Glomerular endothelial cell (primary cell): ENCODE measurements around the gene DPP10. TPM values are rescaled to one million over a fixed set of nuclear protein-coding genes. Genes with fewer than 3 reads are reported as not detected.
"Not testable (repeated sequence)": the region's sequence is repeated elsewhere in the genome, so short reads cannot be mapped to it uniquely, and the experiment has no call there.

Experiments
- DNase-seq: peaks from one replicate; pipeline ENCODE4 v3.0.0-alpha.2; 2011; ENCODE audit warnings: low read depth, low spot score; ENCODE audit errors: extremely low read depth
- total RNA-seq: library from RNA; depleted of rRNA; stranded (reverse); fragments of >200 nt; gene quantifications from 2 replicates; pipeline ENCODE4 v1.2.3, GENCODE V29; 2015

Gene DPP10
- total RNA-seq, 1 donor from 2014 or later: not detected

- no peak for DNase-seq
Measured at GRCh38 chr2:114507744-114508143, 65.3 kb downstream of the DPP10 start.

DNA sequence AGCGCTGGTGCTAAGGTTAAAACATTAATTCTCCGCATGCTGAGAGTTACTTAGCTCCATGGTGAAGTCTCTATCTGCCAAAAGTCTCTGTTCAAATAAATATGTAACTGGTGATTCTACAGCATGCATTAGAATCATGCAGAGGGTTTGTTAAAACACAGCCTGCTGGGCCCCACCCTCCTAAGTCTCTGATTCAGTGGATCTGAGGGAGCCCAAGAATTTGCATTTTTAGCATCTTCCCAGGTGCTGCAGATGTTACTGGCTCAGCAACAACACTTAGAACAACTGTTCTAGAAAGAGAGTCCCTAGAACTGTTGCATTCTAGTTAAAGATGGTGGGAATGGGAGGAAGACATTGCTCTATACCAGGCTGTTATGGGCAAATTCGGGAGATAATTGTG, 73.4 kb downstream of the DPP10 start:
- no peak for DNase-seq

DNA sequence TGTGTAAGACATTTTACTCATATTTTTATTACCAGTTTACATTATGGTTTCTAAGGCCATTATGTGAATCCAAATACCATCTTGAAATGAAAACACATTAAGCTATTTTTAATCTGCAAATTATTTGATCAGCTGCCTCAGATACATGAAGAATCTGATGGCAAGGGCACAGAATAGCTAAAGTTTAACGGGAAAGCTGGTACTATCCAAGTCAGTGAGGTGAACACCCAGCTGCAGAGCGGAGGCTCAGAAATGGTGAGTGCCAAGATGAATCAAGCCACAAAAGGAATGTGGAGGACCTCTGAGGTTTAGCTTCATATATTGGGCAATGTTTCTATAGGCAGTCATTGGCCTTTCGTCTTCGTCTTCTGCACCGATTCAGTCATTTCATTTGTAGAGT, 75.1 kb downstream of the DPP10 start:
- no peak for DNase-seq

GRCh38 chr2:114518738-114519137, 76.3 kb downstream of the DPP10 start:
- no peak for DNase-seq

GRCh38 chr2:114522612-114523011, 80.2 kb downstream of the DPP10 start:
- DNase-seq: not testable (repeated sequence)

DNA sequence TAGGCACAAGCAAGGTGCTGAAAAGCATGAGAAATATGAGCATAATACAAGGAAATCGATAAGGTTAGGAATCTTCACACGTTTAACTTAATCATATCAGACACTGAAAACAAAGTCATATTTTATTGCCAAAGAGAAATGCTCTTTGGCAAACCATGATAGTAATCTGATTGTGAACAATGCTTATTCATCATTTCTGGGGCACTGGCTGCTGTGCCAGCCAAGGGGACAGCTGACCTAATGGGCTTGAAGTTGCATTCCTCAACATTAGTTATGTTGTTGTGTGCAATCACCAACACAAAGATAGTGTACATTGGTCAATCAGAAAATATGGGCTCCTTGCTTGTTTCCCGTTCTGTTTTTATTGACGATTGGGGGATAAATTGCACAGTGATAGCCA, 83.5 kb downstream of the DPP10 start:
- DNase-seq: no peak

- no peak for DNase-seq
Measured at GRCh38 chr2:114526841-114527240, 84.4 kb downstream of the DPP10 start.

DNA sequence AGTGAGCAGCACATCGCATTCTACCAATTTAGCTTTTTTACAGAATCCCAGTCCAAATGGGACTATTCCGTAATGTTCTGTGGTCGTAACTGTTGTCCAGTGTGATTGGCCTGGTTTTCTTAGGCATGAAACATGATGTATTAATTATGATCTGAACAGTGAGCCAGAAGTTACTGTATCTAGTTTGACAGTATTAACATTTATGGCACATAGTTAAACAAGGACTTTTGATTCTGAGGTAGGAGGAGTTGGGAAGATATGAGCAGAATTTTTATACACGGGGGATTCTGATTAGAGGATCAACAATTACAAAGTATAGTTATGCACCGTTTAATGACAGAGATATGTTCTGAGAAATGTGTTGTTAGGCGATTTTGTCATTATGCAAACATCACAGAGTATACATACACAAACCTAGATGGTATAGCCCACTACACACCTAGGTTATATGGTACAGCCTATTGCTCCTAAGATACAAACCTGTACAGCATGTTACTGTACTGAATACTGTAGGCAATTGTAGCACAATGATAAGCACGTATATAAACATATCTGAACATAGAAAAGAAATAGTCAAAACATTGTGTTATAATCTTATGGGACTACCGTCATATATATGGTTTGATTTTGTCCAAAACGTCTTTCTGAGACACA, 85.0 kb downstream of the DPP10 start:
- no peak for DNase-seq

GRCh38 chr2:114534116-114535084, 92.0 kb downstream of the DPP10 start:
- no peak for DNase-seq

- DNase-seq: no peak
Measured at GRCh38 chr2:114537777-114538176, 95.3 kb downstream of the DPP10 start.

- DNase-seq: no peak
Measured at GRCh38 chr2:114542695-114543094, 100.3 kb downstream of the DPP10 start.

- no peak for DNase-seq
Measured at GRCh38 chr2:114543236-114543766, 100.9 kb downstream of the DPP10 start.

DNA sequence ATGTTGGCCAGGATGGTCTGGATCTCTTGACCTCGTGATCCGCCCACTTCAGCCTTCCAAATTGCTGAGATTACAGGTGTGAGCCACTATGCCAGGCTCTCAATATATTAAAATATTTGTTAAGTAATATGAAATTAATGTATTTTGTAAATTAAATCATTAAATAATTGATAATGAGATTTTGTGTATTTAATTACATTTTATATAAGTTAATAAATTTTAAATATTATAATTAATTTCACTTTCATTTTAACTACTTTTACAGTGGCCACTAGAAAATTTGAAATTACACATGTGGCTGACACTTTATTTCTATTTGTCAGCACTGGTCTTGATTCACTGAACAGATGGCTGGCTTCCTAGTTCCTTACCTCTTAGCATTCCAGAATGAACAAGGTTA, 102.6 kb downstream of the DPP10 start:
- DNase-seq: no peak

- DNase-seq: no peak
Measured at GRCh38 chr2:114546531-114546930, 104.1 kb downstream of the DPP10 start.

DNA sequence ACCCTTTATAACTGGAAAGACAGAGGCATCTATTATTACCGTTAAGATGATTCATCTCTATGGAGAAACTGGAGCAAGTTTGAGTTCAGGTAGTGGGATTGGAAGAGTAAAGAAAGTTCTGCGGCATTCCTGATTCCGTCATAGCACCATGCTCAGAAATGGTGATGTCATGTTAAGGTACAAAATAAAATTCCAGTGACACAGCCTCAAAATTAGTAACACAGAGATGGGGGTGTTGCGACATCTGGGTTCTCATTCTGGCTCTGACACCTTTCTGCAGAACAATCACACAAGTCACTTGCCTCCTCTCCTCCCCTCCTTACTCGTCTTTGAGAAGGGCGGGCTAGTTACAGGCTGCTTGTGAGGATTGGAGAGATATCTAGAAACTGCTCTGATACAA, 105.7 kb downstream of the DPP10 start:
- DNase-seq: no peak

DNA sequence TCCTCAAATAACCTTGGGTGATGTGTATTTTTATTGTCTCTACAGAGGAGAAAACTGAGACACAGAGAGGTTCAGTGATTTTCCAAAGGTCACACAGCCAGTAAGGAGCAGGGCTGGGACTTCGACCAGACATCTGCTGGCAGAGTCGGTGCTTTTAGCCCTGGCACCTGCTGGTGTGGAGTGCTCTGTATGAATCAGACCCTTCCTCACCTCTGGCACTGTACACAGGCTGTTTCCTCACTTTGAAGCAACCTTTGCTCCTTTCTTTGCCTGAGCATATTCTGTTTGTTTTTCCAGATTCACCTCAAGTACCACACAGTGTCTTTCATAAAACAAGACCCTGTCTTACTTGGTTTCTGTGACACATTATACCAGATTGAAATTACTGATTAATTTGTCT, 107.9 kb downstream of the DPP10 start:
- no peak for DNase-seq

GRCh38 chr2:114550895-114551793, 108.7 kb downstream of the DPP10 start:
- no peak for DNase-seq

GRCh38 chr2:114553027-114553426, 110.6 kb downstream of the DPP10 start:
- no peak for DNase-seq

DNA sequence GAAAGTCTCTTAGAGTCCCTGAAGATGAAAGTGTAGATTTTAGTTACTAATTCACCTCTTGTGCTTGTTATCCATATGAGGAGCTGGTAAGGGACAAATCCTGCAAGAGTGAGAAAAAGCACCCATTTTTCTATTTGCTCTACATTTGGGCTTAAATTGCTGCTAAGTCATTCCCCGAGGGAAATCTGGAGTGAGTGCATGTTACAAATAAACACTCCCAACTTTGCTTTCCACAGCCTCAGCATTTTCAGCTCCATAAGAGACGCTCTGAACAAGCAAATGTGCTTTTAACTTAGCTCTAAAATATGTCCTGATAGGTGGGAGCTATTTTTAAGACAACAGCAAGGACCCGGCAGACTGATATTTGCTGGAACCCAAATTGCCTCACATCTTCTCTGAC, 126.7 kb downstream of the DPP10 start:
- no peak for DNase-seq

- no peak for DNase-seq
Measured at GRCh38 chr2:114577657-114578056, 135.2 kb downstream of the DPP10 start.

- DNase-seq: no peak
Measured at GRCh38 chr2:114579542-114579941, 137.1 kb downstream of the DPP10 start.
